SH-SY5Y (cell line): ENCODE data around the gene PRKAB2.

ENCODE experiments used
- GATA2 ChIP-seq: IDR thresholded peaks from 2 replicates; pipeline ENCODE4 v1.6.1; 2011; ENCODE audit warnings: mild to moderate bottlenecking, low read depth, low read length
- GATA3 ChIP-seq: IDR thresholded peaks from 2 replicates; pipeline ENCODE4 v1.6.1; 2011; ENCODE audit warnings: low read depth, mild to moderate bottlenecking, low read length, moderate library complexity

PRKAB2 gene

DNA sequence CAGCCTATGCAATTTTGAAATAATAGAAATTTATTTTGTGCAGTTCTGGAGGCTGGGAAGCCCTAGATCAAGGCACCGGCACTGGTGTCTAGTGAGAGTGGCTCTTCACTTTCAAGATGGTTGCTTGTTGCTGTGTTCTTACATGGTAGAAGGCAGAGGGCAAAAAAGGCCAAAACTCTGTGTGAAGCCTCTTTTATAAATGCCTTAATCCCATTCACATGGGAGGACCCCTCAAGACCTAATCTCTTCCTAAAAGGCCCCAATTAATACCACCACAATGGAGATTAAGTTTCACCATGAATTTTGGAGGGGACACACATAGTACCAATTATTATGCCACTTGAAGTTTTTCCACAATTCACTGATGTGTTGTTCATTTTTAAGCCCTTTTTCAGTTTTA is 21.0 kb downstream of the PRKAB2 start:
- no peak for TF ChIP-seq GATA2

DNA sequence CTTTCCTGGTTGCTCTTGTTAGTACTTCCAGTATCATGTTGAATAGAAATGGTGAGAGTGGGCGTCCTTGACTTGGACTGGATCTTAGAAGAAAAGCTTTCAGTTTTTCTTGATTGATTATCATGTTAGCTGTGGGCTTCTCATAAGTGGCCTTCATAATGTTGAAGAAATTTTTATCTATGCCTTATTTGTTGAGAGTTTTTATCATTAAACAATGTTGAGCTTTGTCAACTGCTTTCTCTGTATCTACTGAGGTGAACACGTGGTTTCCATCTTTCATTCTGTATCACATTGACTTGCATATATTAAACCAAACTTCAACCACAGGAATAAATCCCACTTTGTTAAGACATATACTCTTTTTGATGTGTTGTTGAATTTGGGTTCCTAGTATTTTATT is 29.4 kb downstream of the PRKAB2 start:
- TF ChIP-seq GATA3, result no peak
- TF ChIP-seq GATA2, result no peak

DNA sequence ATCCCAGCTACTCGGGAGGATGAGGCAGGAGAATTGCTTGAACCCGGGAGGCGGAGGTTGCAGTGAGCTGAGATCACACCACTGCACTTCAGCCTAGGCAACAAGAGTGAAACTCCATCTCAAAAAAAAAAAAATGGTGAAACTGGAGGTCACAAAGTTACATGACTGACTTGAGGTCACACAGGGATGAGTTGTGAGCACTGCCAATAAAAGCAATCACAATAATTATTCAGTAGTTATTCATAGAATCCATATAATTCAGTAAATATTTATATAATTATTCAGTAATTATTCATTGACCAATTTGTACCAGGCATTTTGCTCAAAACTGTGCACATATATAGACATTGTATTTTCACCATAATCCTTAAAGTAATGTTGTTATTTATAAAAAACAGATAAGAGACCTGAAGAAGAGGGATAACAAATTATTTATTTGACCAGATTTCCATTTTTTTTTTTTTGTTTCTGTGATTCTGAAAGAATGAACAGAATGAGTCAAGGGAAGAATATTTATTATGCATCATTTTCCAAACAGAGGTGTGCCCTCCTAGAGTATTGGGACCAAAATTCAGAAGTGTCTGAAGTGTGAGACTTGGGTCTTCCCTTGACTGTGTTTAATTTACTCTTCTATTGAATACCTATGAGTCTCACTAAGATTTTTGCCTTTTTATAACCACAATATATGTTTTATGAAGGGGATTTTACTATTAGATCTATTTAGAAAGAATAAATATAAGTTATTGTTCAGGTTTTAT is 43.0 kb downstream of the PRKAB2 start:
- no peak for TF ChIP-seq GATA3
- TF ChIP-seq GATA2, result no peak

DNA sequence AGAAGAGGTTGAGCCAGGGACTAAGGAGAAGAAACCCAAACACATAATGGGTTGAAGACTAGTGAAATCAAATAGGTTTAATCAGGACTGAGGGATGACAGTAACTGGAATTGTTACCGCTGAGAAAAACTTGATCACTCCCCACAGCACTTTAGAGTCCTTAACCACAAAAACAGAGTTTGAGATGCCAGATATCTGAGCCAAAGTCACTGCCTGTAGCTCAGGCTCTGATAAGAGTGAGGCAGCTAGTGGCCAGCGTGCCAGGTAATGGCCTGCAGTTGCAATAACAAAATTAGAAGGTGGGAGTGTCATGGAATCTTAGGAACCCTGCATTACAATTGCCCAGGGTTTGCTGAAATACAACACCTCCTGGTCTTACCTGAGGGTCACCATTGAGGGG is 48.0 kb downstream of the PRKAB2 start:
- no peak for TF ChIP-seq GATA3
- no peak for TF ChIP-seq GATA2

DNA sequence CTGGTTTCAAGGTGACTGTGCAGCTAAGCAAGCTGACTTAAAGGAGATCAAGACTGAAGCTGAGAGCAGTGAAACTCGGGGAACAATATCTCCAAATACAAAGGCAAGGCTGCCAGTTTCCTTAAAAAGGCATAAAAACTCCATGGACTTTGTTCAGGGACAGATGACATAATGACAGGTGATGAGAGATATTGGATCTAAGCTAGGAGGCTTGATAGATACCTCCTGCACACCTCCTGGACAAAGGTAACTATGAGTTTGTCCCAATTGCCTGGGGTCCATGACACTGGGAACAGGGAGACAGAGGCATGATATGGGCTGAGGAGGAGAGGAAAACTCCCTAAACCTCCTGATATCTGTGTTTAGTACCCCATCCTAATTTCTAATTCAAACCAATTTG is 55.2 kb downstream of the PRKAB2 start:
- no peak for TF ChIP-seq GATA2
- no peak for TF ChIP-seq GATA3

DNA sequence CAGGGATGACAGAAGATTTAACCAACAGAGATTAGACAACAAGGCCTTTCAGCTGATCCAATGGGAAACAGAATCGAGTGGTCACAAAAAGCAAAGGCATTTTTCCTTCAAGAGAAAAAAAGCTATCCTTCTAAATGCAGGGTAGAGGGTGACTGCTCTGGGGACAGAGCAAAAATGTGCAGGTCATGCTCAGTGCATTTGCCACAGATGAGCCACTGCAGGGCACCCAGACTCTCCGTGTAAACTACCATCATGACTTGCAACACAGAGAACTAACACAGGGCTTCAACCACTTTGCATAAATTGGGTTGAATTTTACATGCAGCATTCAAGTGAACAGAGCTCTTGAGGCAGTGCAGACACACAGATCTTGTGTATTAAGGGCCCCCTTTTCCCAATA is 56.8 kb downstream of the PRKAB2 start:
- TF ChIP-seq GATA3 (no peak), GATA2 (no peak)

DNA sequence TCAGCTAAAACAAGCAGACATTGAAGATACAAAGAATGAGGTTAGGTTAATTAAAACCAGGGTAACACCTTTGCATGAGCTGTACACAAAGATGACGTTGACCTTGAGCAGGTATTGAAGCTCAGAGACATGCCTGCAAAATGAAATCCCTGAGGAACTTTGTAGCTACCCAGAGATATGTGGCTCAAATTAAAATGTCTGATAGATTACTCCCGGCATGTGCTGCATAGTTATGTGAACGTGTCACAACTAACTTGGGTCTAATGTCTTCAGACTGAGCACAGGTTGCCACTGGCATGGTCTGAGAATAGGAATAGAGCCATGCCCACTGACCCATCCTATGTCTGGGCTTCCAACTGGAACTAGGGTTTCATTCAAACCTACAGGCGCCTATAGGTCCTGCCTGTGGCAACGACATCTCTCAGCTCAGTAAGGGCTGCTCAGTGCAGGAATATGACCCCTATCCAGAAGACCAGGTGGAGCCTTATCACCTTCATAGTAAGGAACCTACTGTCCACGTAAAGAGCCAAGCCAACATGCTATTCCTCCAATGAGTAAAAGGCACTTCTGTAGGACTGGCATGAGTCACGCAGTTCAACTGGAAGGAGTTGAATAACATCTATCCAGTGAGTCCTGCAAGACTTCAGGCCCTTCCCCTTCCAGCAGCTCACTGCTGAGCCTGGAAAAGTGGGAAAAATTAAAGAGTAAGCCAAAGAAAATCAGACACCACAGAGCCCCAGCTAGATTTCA is 60.7 kb downstream of the PRKAB2 start:
- no peak for TF ChIP-seq GATA2
- TF ChIP-seq GATA3, result no peak

DNA sequence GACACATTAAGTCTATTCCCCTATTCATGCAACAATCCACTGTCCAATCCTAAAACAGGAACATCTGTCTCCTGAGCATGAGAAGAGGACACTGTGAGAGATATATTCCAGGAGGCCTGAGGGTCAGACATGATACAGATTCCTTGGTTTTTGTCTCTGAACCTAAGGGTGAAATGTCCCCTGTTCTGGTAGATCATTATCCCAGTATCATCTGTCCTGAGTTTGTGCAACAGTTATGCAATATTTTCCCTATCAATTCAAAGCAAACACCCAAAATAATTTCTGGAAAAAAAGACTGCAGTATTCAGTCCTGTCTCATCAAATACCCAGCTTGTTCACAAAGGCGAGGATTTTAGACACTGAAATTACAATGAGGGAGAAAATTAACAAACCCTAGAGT is 61.4 kb downstream of the PRKAB2 start:
- TF ChIP-seq GATA3 (no peak), GATA2 (no peak)

DNA sequence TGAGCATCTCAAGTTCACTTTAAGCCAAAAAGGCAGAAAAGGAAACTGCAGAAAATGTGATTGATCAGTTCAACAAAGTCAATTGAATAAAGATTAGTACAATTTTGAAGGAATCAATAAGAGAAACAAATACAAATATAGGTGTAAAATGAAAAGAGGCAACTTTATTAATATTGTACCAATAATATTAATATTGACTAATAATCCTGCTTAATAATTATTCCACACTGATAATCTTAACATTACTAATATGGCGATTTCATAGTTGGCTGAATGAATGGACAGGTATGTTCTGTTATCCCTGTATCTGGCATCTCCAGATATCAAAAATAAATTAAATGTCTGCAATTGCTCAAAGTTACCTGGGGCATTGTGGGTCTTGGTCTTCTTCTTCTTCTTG is 61.8 kb downstream of the PRKAB2 start:
- TF ChIP-seq GATA3 (no peak), GATA2 (no peak)

DNA sequence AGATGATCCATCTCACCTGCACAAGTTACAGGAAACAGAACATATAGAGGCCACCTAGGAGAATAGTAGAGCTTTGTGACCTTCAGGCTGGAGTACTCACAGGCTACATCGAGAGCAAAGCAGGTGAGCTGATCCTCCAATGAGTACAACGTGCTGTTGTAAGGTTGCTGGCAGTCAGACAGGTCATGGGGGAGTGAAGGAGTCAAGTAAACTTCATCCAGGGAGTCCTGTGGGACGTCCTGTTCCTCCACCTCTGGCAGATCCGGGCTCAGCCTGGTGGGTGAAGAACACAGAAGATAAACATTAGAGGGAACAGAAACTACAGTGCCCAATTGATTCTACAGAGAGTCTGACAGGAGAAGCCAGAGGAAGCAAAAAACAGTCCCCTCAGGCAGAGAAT is 62.5 kb downstream of the PRKAB2 start:
- no peak for TF ChIP-seq GATA2
- no peak for TF ChIP-seq GATA3

DNA sequence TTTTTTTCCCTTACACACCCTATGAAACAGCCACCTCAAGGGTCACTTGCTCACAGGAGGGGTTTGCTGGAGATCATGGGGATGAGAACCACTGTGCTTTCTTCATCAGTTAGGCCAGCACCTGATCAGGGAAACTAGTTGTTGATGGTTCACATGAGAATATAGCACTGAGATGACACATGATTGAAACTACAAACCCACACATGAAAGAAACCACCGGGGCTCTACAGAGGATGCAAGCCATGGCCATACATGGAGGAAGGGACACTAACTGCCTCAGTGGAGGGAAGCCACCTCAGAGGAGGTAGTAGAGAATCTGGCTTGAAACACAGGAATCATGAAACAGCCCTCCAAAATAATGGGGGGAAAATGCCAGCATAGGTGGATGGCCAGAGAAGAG is 63.2 kb downstream of the PRKAB2 start:
- TF ChIP-seq GATA2 (no peak), GATA3 (no peak)

DNA sequence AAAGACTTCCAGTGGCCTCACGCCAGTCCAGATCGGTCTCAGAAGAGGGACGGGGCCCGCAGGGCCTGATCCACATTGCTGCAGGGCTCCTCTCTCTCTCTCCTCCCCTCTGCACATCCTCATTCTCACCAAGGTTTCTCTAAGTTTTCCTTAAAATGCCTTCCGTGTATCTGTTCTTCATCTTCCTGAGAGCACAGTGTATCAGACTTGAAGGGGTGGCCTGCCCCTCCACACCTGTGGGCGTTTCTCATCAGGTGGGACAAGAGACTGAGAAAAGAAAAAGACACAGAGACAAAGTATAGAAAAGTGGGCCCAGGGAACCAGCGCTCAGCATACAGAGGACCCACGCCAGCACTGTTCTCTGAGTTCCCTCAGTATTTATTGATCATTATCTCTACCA is 66.4 kb downstream of the PRKAB2 start:
- no peak for TF ChIP-seq GATA2
- no peak for TF ChIP-seq GATA3
